ENCODE data around the gene DHRSX. TPM values are rescaled to one million over a fixed set of nuclear protein-coding genes. Genes with fewer than 3 reads are reported as not detected.
"Not testable (repeated sequence)": the region's sequence is repeated elsewhere in the genome, so short reads cannot be mapped to it uniquely, and the experiment has no call there.

DHRSX gene
- total and polyA plus RNA-seq, 2 of the 8 experiments (the other 6 are each of a cell fraction or from before 2014, with no cell fraction given): 35.1 to 43.4 TPM

DNA sequence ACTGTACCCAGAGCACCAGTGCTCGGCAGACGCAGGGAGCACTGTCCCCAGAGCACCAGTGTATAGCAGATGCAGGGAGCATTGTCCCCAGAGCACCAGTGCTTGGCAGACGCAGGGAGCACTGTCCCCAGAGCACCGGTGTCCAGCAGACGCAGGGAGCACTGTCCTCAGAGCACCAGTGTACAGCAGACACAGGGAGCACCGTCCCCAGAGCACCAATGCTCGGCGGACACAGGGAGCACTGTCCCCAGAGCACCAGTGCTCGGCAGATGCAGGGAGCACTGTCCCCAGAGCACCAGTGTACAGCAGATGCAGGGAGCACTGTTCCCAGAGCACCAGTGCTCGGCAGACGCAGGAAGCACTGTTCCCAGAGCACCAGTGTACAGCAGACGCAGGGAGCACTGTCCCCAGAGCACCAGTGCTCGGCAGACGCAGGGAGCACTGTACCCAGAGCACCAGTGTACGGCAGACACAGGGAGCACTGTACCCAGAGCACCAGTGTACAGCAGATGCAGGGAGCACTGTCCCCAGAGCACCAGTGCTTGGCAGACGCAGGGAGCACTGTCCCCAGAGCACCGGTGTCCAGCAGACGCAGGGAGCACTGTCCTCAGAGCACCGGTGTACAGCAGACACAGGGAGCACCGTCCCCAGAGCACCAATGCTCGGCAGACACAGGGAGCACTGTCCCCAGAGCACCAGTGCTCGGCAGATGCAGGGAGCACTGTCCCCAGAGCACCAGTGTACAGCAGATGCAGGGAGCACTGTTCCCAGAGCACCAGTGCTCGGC lies 234.9 kb downstream of the DHRSX start:
- H2AFZ ChIP-seq (ENCODE audit: low read length); H2BK5ac ChIP-seq (ENCODE audit: low read depth, low read length); H3K4me2 ChIP-seq (ENCODE audit: insufficient read depth in 1 of 2, low read depth in 2 of 2, low read length in 2 of 2); H2BK120ac ChIP-seq (replicated peaks; ENCODE audit: low read depth, low read length); H4K8ac ChIP-seq (ENCODE audit: extremely low read depth, insufficient read depth, low read length); H3K4ac ChIP-seq (replicated peaks; ENCODE audit: insufficient read length, low read depth, low read length); H3K79me1 ChIP-seq (ENCODE audit: low read depth, low read length); DNase-seq (ENCODE audit: low read depth in 1 of 2, low spot score in 2 of 2); H2BK12ac ChIP-seq (ENCODE audit: low read depth, low read length); H3K79me2 ChIP-seq (ENCODE audit: control insufficient read depth in 1 of 2, insufficient read depth in 2 of 2, low read length in 2 of 2); H3K36me3 ChIP-seq (ENCODE audit: control insufficient read depth in 2 of 4, insufficient read depth in 4 of 4, low read length in 3 of 4); H3K27ac ChIP-seq (ENCODE audit: low read depth, low read length); H4K20me1 ChIP-seq (replicated peaks in 1 of 2; ENCODE audit: control insufficient read depth in 1 of 2, insufficient read depth in 2 of 2, low read length in 2 of 2); POLR2A ChIA-PET (ENCODE audit: partially characterized antibody); H4K91ac ChIP-seq (replicated peaks; ENCODE audit: insufficient read length, low read length); H3K27me3 ChIP-seq (replicated peaks in 1 of 4; ENCODE audit: control insufficient read depth in 3 of 4, extremely low read depth in 1 of 4, insufficient read depth in 3 of 4, low read length in 3 of 4); H3K9ac ChIP-seq (replicated peaks in 1 of 4; ENCODE audit: extremely low read depth in 1 of 4, low read depth in 3 of 4, low read length in 3 of 4); H2BK20ac ChIP-seq (ENCODE audit: low read length); H3K4me3 ChIP-seq (ENCODE audit: extremely low read depth in 1 of 4, insufficient read depth in 2 of 4, low read depth in 3 of 4, low read length in 4 of 4); H3K56ac ChIP-seq (replicated peaks; ENCODE audit: insufficient read length, low read depth, low read length); H3K14ac ChIP-seq (ENCODE audit: insufficient read length); H3K23me2 ChIP-seq (ENCODE audit: low read depth, low read length); H4K5ac ChIP-seq (ENCODE audit: insufficient read length, low read depth, low read length); H3K18ac ChIP-seq (ENCODE audit: extremely low read depth, low read length); H3K9me3 ChIP-seq (ENCODE audit: insufficient read depth in 2 of 2, low read depth in 1 of 2, low read length in 1 of 2); H2BK15ac ChIP-seq (ENCODE audit: low read length); FAIRE-seq; H2AK5ac ChIP-seq (ENCODE audit: low read depth, low read length); CTCF ChIA-PET (ENCODE audit: partially characterized antibody); H3K23ac ChIP-seq (ENCODE audit: insufficient read length): not testable (repeated sequence)
- H3K4me1 ChIP-seq (replicated peaks in 1 of 4; ENCODE audit: control insufficient read depth in 3 of 4, insufficient read depth in 4 of 4, low read length in 3 of 4): peaks cover 0 to 14% (median 8%) of the 10 kb centered on the region in 4 experiments; a peak in 5 of 7 replicates
- WGBS, 2 experiments (ENCODE audit: extremely low coverage in 1 of 2, insufficient coverage in 1 of 2, insufficient read length in 1 of 2, insufficient replicate concordance in 2 of 2, low coverage in 1 of 2, low lambda C conversion rate in 2 of 2, missing lambda C conversion rate in 1 of 2): 89% methylated on average over 19 of the region's 23 CpGs; no CpG with 5 or more reads in 1 of the 2 experiments
